Neuronal stem cell (in vitro differentiated cells): ENCODE data around the gene EMID1.

ENCODE experiments used
- DNase-seq: peaks from one replicate; pipeline ENCODE4 v3.0.0-alpha.2; 2013; ENCODE audit warnings: low spot score
- H2AFZ ChIP-seq: one replicate; pipeline ENCODE4 v1.6.1; 2013; ENCODE audit warnings: mild to moderate bottlenecking, low read length, inconsistent platforms
- H2AK5ac ChIP-seq: 2 replicates; pipeline ENCODE4 v1.6.1; 2013; ENCODE audit warnings: low read depth, mild to moderate bottlenecking, inconsistent platforms, low read length, moderate library complexity, mixed read lengths
- H2BK120ac ChIP-seq: 2 replicates; pipeline ENCODE4 v1.6.1; 2013; ENCODE audit warnings: low read depth, mild to moderate bottlenecking, inconsistent platforms, low read length, moderate library complexity, mixed read lengths
- H2BK12ac ChIP-seq: one replicate; pipeline ENCODE4 v1.6.1; 2013; ENCODE audit warnings: low read length, inconsistent platforms
- H2BK15ac ChIP-seq: 2 replicates; pipeline ENCODE4 v1.6.1; 2013; ENCODE audit warnings: mild to moderate bottlenecking, low read length, inconsistent platforms, mixed read lengths
- H2BK5ac ChIP-seq: one replicate; pipeline ENCODE4 v1.6.1; 2013; ENCODE audit warnings: inconsistent platforms, mild to moderate bottlenecking, low read length, moderate library complexity
- H3K14ac ChIP-seq: one replicate; pipeline ENCODE4 v1.6.1; 2013; ENCODE audit warnings: low read length, inconsistent platforms
- H3K18ac ChIP-seq: 2 replicates; pipeline ENCODE4 v1.6.1; 2013; ENCODE audit warnings: low read length, inconsistent platforms
- H3K23ac ChIP-seq: 2 replicates; pipeline ENCODE4 v1.6.1; 2013; ENCODE audit warnings: low read depth, mild to moderate bottlenecking, mixed read lengths, low read length, inconsistent platforms; ENCODE audit not compliant: poor library complexity
- H3K27ac ChIP-seq: replicated peaks from 3 replicates; pipeline ENCODE4 v1.5.1; 2013; ENCODE audit warnings: low read length, inconsistent platforms
- H3K27me3 ChIP-seq, 3 experiments: 2 replicates each; pipeline ENCODE4 v1.6.1; 2013; ENCODE audit warnings: low read length in 3 of 3, mild to moderate bottlenecking in 2 of 3, inconsistent platforms in 1 of 3, low read depth in 1 of 3, mixed read lengths in 1 of 3, moderate library complexity in 1 of 3; ENCODE audit not compliant: control insufficient read depth in 3 of 3, insufficient read depth in 3 of 3
- H3K36me3 ChIP-seq, 2 donors: replicated peaks in 1 of 2; 2 replicates each; pipeline ENCODE4 v1.6.1; 2013; ENCODE audit warnings: low read length in 2 of 2; ENCODE audit not compliant: control insufficient read depth in 2 of 2, insufficient read depth in 2 of 2
- H3K4ac ChIP-seq: 2 replicates; pipeline ENCODE4 v1.6.1; 2013; ENCODE audit warnings: inconsistent platforms, mild to moderate bottlenecking, low read length, moderate library complexity
- H3K4me1 ChIP-seq, 2 donors: 1 replicate in 1 of 2; 2 replicates in 1 of 2; pipeline ENCODE4 v1.6.1; 2013; ENCODE audit warnings: low read length in 2 of 2, low read depth in 1 of 2; ENCODE audit not compliant: control insufficient read depth in 2 of 2, insufficient read depth in 1 of 2
- H3K4me2 ChIP-seq: one replicate; pipeline ENCODE4 v1.6.1; 2013; ENCODE audit warnings: mild to moderate bottlenecking, low read length, inconsistent platforms; ENCODE audit not compliant: insufficient read depth, poor library complexity, severe bottlenecking
- H3K4me3 ChIP-seq, 2 donors: 2 replicates each; pipeline ENCODE4 v1.5.1; 2013; ENCODE audit warnings: low read length in 2 of 2, mild to moderate bottlenecking in 2 of 2, inconsistent platforms in 1 of 2, moderate library complexity in 1 of 2
- H3K79me1 ChIP-seq: one replicate; pipeline ENCODE4 v1.6.1; 2013; ENCODE audit warnings: low read depth, mild to moderate bottlenecking, inconsistent platforms, low read length, moderate library complexity
- H3K9ac ChIP-seq: one replicate; pipeline ENCODE4 v1.6.1; 2013; ENCODE audit warnings: mild to moderate bottlenecking, low read depth, low read length, inconsistent platforms; ENCODE audit not compliant: poor library complexity
- H3K9me3 ChIP-seq, 2 donors: replicated peaks in 1 of 2; 2 replicates each; pipeline versions ENCODE3 to v1.6.1; 2013; ENCODE audit warnings: low read length in 2 of 2, mild to moderate bottlenecking in 2 of 2, inconsistent platforms in 1 of 2, low read depth in 1 of 2, mixed read lengths in 1 of 2, moderate library complexity in 1 of 2; ENCODE audit not compliant: control insufficient read depth in 2 of 2, insufficient read depth in 1 of 2
- H4K8ac ChIP-seq: one replicate; pipeline ENCODE4 v1.6.1; 2013; ENCODE audit warnings: low read depth, mild to moderate bottlenecking, inconsistent platforms, low read length, moderate library complexity
- H4K91ac ChIP-seq: one replicate; pipeline ENCODE4 v1.6.1; 2013; ENCODE audit warnings: low read length, low read depth, mild to moderate bottlenecking, inconsistent platforms; ENCODE audit not compliant: poor library complexity
- WGBS, 2 donors: extraction: QIAGEN DNeasy Blood & Tissue Kit; methylation state at CpG; one replicate each; pipeline ENCODE4 v1.1.7; 2013; ENCODE audit warnings: missing lambda C conversion rate in 2 of 2, mixed read lengths in 1 of 2; ENCODE audit not compliant: insufficient read length in 2 of 2, insufficient replicate concordance in 1 of 2; ENCODE audit errors: extremely low coverage in 2 of 2; 5-methylcytosine and 5-hydroxymethylcytosine counted together

The EMID1 gene

GRCh38 chr22:29277927-29278326 is 72.2 kb downstream of the EMID1 start:
- Histone ChIP-seq H4K91ac (no peak overlapping the region), H3K27ac (no peak overlapping the region), H2BK12ac (no peak overlapping the region), H3K4ac (no peak overlapping the region), H3K23ac (no peak overlapping the region), H3K27me3 (no peaks in the 10 kb centered on the region), H3K36me3 (peaks cover 31 to 96% of the 10 kb centered on the region in 2 donors), H4K8ac (no peak overlapping the region), H2AK5ac (no peak overlapping the region), H3K18ac (no peak overlapping the region), H3K14ac (no peak overlapping the region), H3K4me2 (no peak overlapping the region), H3K4me1 (no peaks in the 10 kb centered on the region), H2BK5ac (no peak overlapping the region), H2AFZ (no peak overlapping the region), H3K79me1 (peaks cover 3% of the 10 kb centered on the region), H2BK15ac (no peak overlapping the region), H3K9ac (no peak overlapping the region), H3K9me3 (no peaks in the 10 kb centered on the region), H3K4me3 (no peak overlapping the region), H2BK120ac (no peak overlapping the region)
- DNase-seq = no peak
- WGBS, 2 donors = no CpG with 5 or more reads among the region's 1 CpG

GRCh38 chr22:29284196-29284595 is 78.5 kb downstream of the EMID1 start:
- Histone ChIP-seq H3K79me1 (no peaks in the 10 kb centered on the region), H3K27me3 (no peaks in the 10 kb centered on the region), H2BK120ac (no peak overlapping the region), H2AK5ac (no peak overlapping the region), H2AFZ (no peak overlapping the region), H3K4me3 (no peak overlapping the region), H3K23ac (no peak overlapping the region), H2BK12ac (no peak overlapping the region), H3K4me1 (no peaks in the 10 kb centered on the region), H3K9me3 (no peaks in the 10 kb centered on the region), H3K27ac (no peak overlapping the region), H3K18ac (no peak overlapping the region), H3K36me3 (peaks cover 46 to 94% of the 10 kb centered on the region in 2 donors), H4K8ac (no peak overlapping the region), H2BK5ac (no peak overlapping the region), H3K4ac (no peak overlapping the region), H2BK15ac (no peak overlapping the region), H3K14ac (no peak overlapping the region), H3K9ac (no peak overlapping the region), H3K4me2 (no peak overlapping the region), H4K91ac (no peak overlapping the region)
- WGBS, 2 donors = no CpG with 5 or more reads among the region's 3 CpGs
- DNase-seq = no peak

GRCh38 chr22:29288837-29289236 is 83.1 kb downstream of the EMID1 start:
- DNase-seq = no peak
- Histone ChIP-seq H3K4me3 (no peak overlapping the region), H3K14ac (no peak overlapping the region), H2BK5ac (no peak overlapping the region), H3K18ac (no peak overlapping the region), H3K27me3 (no peaks in the 10 kb centered on the region), H3K9ac (no peak overlapping the region), H4K8ac (no peak overlapping the region), H2AK5ac (no peak overlapping the region), H3K79me1 (no peaks in the 10 kb centered on the region), H3K4ac (no peak overlapping the region), H3K36me3 (peaks cover 55 to 99% of the 10 kb centered on the region in 2 donors), H2BK15ac (no peak overlapping the region), H3K27ac (no peak overlapping the region), H3K9me3 (no peaks in the 10 kb centered on the region), H3K23ac (no peak overlapping the region), H3K4me1 (peaks cover 0 to 2% of the 10 kb centered on the region in 2 donors), H2BK12ac (no peak overlapping the region), H4K91ac (no peak overlapping the region), H2AFZ (no peak overlapping the region), H2BK120ac (no peak overlapping the region), H3K4me2 (no peak overlapping the region)
- no CpG with 5 or more reads among the region's 2 CpGs for WGBS, 2 donors

GRCh38 chr22:29290061-29290460 is 84.4 kb downstream of the EMID1 start:
- no CpG with 5 or more reads among the region's 5 CpGs for WGBS, 2 donors

More at GRCh38 chr22:29290061-29290460, 84.4 kb downstream of the EMID1 start:
- H3K9ac ChIP-seq = no peak overlapping the region
- H3K27me3 ChIP-seq = no peaks in the 10 kb centered on the region
- no peak overlapping the region for H2AK5ac ChIP-seq
- H4K91ac ChIP-seq = no peak overlapping the region
- DNase-seq = no peak
- no peak overlapping the region for H3K18ac ChIP-seq
- no peak overlapping the region for H2AFZ ChIP-seq
- H3K9me3 ChIP-seq = no peaks in the 10 kb centered on the region
- H3K23ac ChIP-seq = no peak overlapping the region
- H3K4me2 ChIP-seq = no peak overlapping the region
- H3K36me3 ChIP-seq = peaks cover 51 to 99% of the 10 kb centered on the region in 2 donors
- H3K4ac ChIP-seq = no peak overlapping the region
- H2BK120ac ChIP-seq = no peak overlapping the region
- H2BK15ac ChIP-seq = no peak overlapping the region
- H3K14ac ChIP-seq = no peak overlapping the region
- H3K79me1 ChIP-seq = no peaks in the 10 kb centered on the region
- no peak overlapping the region for H2BK5ac ChIP-seq
- H4K8ac ChIP-seq = no peak overlapping the region
- no peak overlapping the region for H3K27ac ChIP-seq
- H3K4me1 ChIP-seq = peaks cover 0 to 2% of the 10 kb centered on the region in 2 donors
- no peak overlapping the region for H3K4me3 ChIP-seq
- no peak overlapping the region for H2BK12ac ChIP-seq
